Loucy (cell line): ENCODE results near the gene TPBGL.

Experiments used
- CTCF ChIP-seq: fragments of 200-600 bp; sonication (generic); conservative IDR thresholded peaks from 2 replicates; pipeline ENCODE4 v1.5.1; 2014; ENCODE audit warnings: mild to moderate bottlenecking, antibody characterized with exemption, low read length
- EZH2phosphoT487 ChIP-seq: fragments of 200-600 bp; IDR thresholded peaks from 2 replicates; pipeline ENCODE4 v1.6.1; 2018; ENCODE audit warnings: antibody characterized with exemption, mild to moderate bottlenecking, moderate library complexity, borderline replicate concordance

GRCh38 chr11:75194147-75194546 lies 46.4 kb upstream of the TPBGL start:
- no peak for TF ChIP-seq CTCF
- no peak for TF ChIP-seq EZH2phosphoT487
